ENCODE measurements around the gene TCIRG1.
A peak's percentile ranks its signal among the peaks of the same experiment; 100 is the strongest.
"Not testable (repeated sequence)": the region's sequence is repeated elsewhere in the genome, so short reads cannot be mapped to it uniquely, and the experiment has no call there.

TCIRG1 gene, protein sequence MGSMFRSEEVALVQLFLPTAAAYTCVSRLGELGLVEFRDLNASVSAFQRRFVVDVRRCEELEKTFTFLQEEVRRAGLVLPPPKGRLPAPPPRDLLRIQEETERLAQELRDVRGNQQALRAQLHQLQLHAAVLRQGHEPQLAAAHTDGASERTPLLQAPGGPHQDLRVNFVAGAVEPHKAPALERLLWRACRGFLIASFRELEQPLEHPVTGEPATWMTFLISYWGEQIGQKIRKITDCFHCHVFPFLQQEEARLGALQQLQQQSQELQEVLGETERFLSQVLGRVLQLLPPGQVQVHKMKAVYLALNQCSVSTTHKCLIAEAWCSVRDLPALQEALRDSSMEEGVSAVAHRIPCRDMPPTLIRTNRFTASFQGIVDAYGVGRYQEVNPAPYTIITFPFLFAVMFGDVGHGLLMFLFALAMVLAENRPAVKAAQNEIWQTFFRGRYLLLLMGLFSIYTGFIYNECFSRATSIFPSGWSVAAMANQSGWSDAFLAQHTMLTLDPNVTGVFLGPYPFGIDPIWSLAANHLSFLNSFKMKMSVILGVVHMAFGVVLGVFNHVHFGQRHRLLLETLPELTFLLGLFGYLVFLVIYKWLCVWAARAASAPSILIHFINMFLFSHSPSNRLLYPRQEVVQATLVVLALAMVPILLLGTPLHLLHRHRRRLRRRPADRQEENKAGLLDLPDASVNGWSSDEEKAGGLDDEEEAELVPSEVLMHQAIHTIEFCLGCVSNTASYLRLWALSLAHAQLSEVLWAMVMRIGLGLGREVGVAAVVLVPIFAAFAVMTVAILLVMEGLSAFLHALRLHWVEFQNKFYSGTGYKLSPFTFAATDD

DNA sequence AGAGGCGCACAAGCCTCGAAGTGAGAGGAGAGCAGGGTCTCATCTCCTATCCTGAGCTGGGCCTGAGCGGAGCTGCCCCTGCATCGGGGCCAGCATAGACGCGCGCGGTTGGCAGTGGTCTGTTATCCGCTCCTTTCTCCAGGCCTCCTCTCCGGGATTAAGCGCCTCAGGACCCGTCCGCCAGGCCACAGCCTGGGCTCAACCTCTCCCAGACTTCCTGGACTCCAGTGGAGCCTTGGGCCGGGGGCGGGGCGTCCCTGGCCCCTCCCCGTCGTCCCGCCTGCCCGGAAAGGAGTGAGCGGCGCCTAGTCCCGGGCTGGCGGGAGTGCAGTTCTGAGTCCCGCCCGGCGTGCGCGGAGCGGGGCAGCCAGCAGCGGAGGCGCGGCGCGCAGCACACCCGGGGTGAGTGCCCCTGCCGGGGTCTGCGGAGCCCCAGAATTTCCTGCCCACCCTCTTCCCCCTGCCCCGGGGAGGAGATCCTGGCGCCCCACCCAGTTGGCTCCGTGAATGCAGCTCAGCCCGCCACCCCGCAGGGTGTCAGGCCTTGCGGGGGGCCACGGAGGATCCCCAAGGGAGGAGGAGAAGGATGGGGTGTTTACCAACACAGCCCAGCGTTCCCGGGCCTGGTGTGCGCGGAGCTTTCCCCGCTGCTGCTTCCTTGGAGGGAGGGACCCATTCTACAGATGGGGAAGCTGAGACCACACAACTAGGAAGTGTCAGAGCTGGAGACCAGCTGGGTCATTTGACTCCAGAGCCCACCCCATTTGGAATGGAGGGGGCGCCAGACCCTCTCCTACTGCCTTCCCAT, at the start of gene TCIRG1:
Gene TCIRG1, plus strand, starts transcription at position 308 of the 808 bp plus-strand sequence. CDS start 2,247 bp downstream, outside the sequence.
- DNase-seq = peak; percentile 34

DNA sequence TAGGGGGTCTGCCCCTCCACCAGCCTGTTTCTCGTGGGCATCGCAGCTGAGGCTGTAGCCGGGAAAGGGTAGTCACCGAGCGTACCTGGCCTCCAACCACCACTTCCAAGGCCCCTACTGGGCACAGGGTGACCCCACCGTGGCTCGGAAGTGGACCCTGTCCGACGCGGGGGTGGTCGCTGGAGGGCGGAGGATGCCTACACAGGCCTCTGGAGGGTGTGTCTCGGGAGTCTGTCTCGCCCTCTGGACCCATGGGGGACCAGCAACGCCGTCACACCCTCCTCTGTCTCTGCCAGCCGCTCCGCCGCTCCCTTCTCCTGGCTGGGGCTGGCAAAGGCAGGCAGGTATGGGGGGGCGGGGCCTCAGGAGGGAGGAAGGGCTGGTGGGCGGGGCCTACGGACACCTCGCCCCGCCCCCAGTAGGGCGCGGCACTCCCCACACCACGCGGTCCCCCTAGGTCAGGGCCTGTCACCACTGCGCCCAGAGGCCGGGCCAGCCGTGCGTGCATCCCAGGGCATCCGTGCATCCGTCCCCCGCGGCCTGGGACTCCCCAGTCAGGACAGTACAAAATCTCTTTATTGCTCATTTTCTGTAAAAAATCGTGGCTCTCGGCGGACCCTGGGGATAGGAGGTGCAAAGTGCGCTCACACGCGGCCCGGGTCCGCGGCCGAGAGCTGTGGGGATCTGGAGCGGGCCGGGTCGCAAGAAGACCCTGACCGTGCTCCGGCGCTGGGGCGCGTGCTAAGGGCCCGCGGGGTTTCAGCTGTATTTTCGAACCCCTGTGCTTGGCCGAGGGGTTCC, 48.1 kb upstream of the TCIRG1 start:
- DNase-seq = not testable (repeated sequence)

DNA sequence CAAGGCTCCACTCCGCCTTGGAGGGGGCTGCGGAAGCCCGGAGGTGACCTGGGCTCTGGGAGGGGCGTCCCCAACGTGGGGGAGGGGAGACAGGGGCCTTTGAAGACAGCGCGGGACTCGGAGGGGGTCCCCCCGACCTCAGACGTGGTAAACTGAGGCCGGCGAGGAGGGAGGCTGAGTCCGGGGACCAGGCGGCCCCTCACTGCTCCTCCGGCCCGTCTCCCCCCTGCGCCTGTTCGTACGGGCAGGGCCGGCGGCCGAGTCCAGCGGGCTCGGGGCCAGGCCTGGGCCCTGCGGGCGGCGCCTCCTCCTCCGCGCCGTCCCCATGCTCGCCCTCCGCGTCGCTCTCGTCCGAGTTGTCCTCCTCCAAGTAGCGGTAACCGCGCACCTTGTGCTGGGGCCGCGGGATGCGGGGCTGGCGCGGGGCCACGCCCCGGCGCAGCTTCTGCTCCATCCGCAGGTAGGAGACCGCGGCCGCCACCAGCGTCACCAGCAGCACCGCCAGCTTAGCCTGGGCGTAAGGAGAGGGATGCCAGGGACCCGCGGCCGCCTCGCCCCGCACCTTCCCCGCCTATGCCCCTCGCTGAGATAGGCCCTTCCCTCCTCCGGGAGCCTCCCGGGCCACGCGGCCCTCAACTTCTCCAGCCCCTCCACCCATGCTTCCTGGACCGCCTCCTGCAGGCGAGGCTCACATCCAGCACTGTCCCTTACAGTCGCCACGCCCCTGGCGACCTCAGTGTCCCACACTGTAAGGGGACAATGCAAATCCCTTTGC, 47.3 kb upstream of the TCIRG1 start:
- DNase-seq = not testable (repeated sequence)

DNA sequence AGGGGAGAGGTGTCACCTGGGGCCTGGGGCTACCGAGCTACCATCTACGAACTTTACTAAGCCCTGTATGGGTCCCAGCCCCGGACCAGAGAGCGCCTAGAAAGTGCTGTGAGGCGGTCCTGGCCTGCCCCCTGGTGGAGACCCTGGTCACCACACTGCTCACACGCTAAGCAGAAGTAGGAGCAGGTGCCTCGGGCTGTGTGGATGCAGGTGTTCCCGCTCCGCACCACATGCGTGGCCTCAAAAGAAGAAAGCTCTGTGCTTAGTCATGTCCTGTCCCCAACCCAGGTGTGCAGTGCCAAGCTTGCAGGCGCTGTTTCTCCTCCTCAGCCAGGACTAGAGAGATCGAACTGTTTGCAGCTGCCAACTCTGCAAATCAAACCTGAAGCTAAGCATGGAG, 45.0 kb upstream of the TCIRG1 start:
- DNase-seq = peak; percentile 35

DNA sequence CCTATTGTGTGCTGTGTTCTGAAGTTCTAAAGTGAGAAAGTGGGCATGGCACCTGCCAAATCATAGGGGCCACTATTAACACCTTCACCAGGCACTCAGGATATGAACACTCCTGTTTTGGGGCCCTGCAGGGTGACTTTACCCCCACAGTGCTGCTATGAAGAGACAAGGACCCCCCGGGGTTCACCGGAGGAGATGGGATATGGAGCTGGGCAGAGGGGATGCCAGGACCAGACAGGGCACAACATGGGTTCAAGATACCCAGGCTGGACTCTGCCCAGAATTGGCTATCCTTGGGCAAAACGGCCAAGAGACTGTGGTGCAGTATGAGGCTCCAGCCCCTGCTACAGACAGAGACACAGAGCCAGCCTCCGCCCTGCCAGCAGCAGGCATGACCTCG, 44.4 kb upstream of the TCIRG1 start:
- DNase-seq = not testable (repeated sequence)

DNA sequence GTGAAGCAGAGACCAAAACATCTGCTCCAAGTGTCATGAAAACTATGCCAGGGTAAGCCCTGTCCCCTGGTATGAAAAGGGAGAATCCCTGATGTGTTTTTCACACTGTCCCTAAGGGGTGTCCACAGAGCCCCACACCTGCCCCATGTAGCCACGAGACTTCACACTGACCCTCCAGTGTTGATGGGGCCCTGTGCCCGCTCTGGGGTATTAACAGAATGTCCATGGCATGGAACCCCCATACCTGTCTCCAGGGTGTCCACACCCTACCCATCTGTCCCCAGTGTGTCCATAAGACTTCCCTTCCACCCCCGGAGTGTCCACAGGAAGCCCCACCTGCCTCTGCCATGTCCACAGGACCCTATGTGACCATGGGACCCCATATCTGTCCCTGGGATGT, 43.7 kb upstream of the TCIRG1 start:
- DNase-seq = not testable (repeated sequence)

DNA sequence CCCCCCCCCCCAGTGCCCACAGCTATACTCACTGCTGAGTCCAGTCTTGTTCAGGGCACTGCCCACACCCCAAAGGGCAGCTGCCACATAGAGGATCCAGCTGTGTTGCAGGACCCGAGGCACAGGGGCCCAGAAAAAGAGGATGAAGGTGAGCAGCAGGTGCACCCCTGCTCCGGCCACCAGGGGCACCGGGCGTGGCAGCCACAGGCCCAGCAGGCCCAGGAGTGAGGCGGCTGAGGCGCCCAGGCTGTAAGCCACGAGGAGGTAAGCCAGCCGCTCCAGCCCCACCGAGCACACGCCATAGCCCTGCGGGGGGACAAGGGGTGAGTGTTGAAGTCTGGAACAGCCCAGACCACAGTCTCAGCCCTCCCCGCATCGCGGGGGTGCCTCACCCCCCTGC, 43.2 kb upstream of the TCIRG1 start:
- DNase-seq = not testable (repeated sequence)

DNA sequence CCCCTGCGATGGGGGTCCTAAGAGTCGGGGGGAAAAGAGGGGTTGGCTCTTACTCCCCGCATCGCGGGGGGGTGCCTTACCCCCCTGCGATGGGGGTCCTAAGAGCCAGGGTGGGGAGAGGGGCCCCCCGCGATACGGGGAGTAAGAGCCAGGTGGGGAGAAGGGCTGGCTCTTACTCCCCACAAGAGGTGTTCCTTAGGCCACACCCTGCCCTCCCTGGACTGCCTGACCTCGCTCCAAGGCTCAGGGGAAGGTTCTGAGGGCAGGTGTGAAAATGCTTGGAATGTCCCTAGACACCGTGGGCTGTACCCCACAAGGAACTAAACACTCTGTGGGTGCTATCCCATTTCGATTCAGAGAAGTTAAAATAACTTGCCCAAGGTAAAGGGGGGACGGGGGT, 42.8 kb upstream of the TCIRG1 start:
- no peak for DNase-seq

DNA sequence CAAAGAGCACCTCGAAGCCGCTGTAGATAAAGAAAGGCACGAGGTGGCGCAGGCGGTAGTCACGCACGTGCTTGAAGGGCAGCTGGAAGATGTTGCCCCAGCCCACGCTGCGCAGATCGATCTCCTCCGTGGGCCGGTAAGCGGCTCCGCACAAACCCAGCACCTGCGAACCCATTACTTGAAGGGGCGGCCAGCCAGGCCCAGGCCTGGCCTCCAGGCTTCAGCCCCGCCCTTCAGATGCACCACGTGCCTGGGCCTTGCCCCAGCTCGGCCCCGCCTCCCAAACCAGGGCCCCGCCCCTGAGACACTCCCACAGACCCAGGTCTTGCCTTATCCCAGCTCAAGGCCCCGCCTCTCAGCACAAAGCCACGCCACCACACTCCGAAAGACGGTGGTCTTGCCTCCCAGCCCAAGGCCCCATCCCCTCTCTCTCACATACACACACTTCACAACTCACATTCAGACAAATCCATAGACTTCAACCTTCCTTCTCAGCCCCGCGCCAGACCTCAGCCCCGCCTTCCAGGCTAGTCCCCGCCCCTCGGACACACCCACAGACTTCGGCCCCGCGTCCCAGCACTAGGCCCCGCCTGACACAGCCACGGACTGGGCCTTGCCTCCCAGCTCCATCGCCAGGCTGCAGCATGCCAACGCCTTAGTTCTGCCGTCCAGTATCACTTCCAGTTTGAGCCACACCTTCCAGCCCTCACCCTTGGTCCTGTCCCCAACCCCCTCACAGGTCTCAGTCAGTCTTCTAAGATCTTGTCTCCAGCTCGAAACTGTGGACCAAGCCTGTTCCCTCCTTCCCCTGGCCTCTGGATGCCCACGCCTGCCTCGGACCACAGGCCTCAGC, 42.0 kb upstream of the TCIRG1 start:
- DNase-seq = no peak

DNA sequence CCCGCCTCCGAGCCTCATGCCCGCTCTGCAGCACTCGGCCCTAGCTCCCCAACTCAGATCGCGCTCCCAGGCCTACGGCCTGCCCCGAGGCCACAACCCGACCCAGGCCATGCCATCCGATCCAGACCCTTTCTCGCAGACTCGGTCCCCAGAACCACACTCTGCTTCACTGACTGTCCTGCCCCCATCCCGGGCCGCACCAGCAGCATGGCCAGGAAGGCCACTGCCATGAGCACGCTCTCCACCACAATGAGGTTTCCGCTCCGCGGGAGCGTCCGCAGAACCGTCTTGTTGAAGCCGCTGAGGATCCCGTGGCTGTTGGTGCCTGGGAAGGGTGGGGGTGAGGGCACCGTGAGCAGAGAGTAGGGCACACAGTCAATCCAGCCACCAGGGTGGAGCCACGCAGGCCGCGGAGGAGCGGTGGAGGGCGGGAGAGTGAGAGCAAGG, 41.3 kb upstream of the TCIRG1 start:
- DNase-seq = no peak

DNA sequence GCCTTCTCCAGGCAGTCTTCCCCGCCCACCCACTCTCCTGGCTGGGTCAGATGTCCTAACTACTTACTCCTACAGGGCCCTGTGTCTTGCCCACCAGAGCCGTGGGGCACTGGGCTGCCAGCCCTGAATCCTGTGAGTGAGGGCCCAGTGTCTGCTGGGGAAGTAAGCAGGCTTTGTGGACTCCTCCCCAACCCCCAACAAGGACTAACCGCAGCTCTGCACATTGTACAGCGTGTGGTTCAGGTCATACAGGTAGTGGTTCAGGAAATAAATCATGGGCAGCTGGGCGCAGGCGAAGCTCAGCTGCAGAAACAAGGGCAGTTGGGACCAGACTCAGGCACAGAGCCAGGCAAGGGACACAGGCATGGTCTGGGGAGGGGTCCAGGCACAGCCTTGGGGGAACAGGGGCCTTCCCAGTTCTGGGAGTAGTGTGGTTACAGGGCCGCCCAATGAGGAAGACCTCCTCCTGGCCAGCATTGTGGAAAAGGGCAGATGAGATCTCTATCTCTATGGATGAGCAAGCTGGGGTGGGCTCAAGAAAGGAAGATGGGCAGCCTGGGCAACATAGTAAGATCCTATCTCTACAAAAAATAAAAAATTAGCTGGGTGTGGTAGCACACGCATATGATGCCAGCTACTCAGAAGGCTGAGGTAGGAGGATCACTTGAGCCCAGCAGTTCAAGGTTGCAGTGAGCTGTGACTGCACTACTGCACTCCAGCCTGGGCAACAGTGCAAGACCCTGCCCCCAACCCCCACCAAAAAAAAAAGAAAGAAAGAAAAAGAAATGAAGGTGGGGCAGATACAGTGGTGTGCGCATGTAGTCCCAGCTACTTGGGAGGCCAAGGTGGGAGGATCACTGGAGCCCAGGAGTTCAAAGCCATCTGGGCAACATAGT, 40.4 kb upstream of the TCIRG1 start:
- no peak for DNase-seq

DNA sequence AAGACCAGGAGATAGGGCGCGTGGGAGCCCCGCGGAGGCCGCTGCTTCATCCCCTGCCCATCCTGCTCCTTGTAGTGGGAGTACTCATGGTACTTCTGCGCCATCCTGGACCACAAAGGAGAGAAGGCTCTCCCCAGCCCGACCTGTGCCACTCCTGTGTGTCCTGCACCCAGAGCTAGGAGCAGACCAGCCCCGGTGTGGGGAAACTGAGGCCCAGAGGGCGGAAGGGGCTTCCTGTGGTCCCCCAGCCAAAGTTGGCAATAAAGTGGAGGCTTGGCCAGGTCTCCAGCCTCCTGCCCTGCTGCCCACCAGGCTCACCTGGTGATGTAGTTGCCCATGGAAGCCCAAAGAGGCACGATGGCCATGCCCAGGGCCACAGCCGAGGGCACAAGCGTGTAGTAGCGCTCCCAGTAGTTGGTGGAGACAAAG, 39.6 kb upstream of the TCIRG1 start:
- no peak for DNase-seq

DNA sequence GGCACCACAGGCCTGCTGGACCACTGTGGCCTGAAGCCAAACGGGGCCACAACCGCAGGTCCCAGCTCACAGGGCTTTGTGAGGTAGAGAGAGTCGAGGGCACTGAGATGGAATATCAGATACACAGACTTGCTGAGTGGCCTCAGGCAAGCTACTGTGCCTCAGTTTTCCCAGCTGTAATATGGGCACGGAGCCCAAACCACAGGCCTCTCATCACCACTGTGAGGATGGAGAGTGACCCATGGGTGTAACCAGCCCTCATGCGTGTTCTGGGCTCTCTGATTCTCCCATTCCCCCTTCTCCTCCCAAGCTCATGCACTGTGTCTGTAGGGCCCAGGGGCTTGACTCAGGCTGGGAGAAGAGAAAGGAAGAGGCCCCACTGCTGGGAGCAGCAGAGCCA, 39.1 kb upstream of the TCIRG1 start:
- DNase-seq = no peak

DNA sequence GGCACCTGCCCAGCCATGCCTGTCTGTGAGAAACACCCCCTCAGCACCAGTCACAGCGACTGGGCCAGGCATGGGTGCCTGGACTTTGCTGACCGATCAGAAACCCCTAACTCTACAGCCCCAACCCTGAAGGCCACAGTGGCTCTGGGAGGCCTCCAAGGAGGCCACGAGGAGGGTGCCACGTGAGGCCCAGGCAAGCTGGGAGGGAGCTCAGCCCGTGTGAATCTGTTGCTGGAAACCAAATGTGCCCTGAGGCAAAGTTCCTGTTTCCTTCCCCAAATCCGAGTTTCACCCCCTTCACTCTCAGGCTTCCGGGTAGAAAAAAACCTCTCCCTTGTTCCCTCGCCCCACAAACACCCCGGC, 36.3 kb upstream of the TCIRG1 start:
- no peak for DNase-seq

DNA sequence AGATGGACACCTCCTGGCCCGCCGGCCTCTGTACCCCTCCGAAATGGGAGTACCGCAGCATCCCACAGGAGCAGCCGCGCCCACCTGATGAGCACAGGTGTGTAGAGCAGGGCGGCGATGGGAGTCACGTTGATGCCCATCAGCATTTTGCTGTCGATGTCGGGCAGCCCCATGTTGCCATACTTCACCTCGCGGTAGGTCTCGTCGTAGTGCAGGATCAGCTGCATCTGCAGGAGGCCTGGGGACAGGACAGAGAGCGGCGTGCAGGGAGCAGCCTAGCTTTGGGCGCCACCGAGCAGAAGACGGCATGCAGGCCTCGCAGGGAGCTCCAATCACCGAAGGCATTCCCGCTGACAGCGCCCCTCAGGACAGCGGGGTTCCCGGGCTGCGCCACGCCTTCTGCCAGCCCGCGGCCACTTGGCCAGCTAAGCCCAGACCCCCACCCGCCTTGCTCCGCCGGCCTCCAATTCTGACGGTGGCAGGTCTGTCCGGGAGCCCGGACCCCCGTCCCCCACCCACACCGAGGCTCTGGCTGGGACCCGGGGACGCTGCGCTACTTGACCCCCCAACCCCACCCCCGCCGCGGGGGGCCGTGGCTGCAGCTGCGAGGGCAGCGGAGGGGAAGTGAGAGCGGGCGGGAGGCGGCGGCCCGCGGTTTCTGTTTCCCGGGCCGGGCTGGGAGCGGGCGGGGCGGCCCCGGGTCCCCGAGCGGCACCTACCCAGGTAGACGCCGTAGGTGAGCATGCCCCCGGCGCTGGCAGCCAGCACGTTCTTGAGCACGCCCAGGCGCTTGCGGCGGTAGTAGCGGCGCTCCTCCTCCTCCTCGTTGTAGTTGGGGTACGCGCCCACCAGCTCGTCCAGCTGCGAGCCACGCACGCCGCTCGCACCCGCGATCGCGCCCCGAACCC, 35.6 kb upstream of the TCIRG1 start:
- peak; percentile 63 for DNase-seq

DNA sequence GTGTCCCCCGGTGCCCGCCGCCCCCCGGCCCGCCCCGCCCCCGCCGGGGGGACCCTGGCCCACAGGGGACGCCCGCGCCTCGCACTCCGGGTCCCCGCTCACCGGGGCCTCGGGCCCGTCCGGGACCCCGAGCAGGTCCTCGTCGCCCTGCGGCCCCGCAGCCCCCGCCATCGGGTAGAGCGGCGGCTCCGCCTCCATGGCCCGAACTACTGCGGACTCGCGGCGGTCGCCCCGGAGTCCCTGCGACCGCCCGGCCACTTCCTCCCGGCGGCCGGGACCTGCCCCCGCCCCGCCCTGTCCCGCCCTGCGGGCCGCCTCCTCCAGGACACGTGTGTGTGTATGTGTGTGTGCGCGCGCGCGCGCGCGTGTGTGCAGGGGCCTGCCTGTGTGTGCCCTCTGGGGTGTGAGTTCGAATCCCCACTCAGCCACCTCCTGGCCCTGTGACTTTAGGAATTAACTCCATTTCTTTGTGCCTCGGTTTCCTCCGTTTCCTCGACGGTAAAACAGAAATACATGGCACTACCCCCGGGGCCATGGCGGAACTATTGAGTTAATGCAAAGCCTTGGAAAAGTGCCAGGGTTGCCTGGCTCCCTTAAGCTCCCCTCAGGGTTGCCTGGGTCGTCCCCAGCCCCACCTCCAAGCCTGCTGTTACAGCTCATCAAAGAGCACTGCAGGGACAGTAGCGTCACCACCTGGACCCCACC, 34.8 kb upstream of the TCIRG1 start, which contains the start of gene UNC93B1:
Gene UNC93B1, minus strand, starts transcription at position 252 of the 705 bp plus-strand sequence. Its CDS starts 54 bp downstream, at position 198.
- peak; percentile 73 for DNase-seq

Data from activated CD4-positive, alpha-beta T cell treated with anti-CD3 and anti-CD28 coated beads, Interleukin-2, amount 50 U/mL, for 1 hour (primary cell).